Endothelial cell of umbilical vein (primary cell): ENCODE measurements around the gene NCOA6. TPM values are rescaled to one million over a fixed set of nuclear protein-coding genes. Genes with fewer than 3 reads are reported as not detected.
A peak's percentile ranks its signal among the peaks of the same experiment; 100 is the strongest.

Experiments used
- BruUV-seq: library from RNA; stranded (reverse); fragments of 400-500 nt; replicated peaks from 2 replicates; lab custom pipeline; 2021; lab: Mats Ljungman, UMichigan
- CTCF ChIA-PET: fragments of 300-600, 350-600 bp; sonication (Branson Sonifier 250); formaldehyde crosslinking; loops from one replicate; lab custom pipeline; 2021; ENCODE audit warnings: antibody characterized with exemption, inconsistent platforms; lab: Charles Lee
- POLR2A ChIA-PET: fragments of 300-600, 350-600 bp; sonication (Branson Sonifier 250); formaldehyde crosslinking; loops from one replicate; lab custom pipeline; 2021; ENCODE audit warnings: antibody characterized with exemption, inconsistent platforms; lab: Charles Lee
- DNase-seq: peaks from one replicate; pipeline ENCODE4 v3.0.0-alpha.2; 2011; ENCODE audit warnings: low read depth, low spot score
- FAIRE-seq: peaks from 2 replicates; lab custom pipeline; 2011; peaks lifted over from hg19 to GRCh38; lab: Jason Lieb, UNC
- H2AFZ ChIP-seq: 2 replicates; pipeline ENCODE4 v1.6.0; 2012; ENCODE audit warnings: low read depth, low read length, control low read depth, inconsistent platforms
- H3K27ac ChIP-seq: 2 replicates; pipeline ENCODE4 v1.5.1; 2011; ENCODE audit warnings: low read depth, mild to moderate bottlenecking, control low read depth, low read length, moderate library complexity; ENCODE audit not compliant: insufficient read depth
- H3K27me3 ChIP-seq, 2 experiments: 2 replicates each; pipeline versions ENCODE4 v1.6.0 to v1.6.1; 2011; ENCODE audit warnings: low read length in 2 of 2, mixed read lengths in 1 of 2; ENCODE audit not compliant: control insufficient read depth in 2 of 2, insufficient read depth in 2 of 2
- H3K36me3 ChIP-seq, 2 experiments: 2 replicates in 1 of 2; 3 replicates in 1 of 2; pipeline ENCODE4 v1.5.1; 2011; ENCODE audit warnings: low read length in 2 of 2, mild to moderate bottlenecking in 1 of 2, moderate library complexity in 1 of 2; ENCODE audit not compliant: control insufficient read depth in 2 of 2, insufficient read depth in 2 of 2; ENCODE audit errors: extremely low read depth in 1 of 2
- H3K4me1 ChIP-seq: 3 replicates; pipeline ENCODE4 v1.5.1; 2011; ENCODE audit warnings: mild to moderate bottlenecking, low read length; ENCODE audit not compliant: control insufficient read depth, insufficient read depth; ENCODE audit errors: extremely low read depth
- H3K4me2 ChIP-seq: 2 replicates; pipeline ENCODE4 v1.6.1; 2011; ENCODE audit warnings: low read length, control low read depth, mixed read lengths; ENCODE audit not compliant: insufficient read depth
- H3K4me3 ChIP-seq, 3 experiments: fragments of 200-600 bp in 1 of 3; sonication (generic), shearing (Covaris generic) in 1 of 3; replicated peaks in 1 of 3; 2 replicates each; pipeline ENCODE4 v1.5.1; 2011 to 2016; ENCODE audit warnings: control low read depth in 3 of 3, low read length in 3 of 3, mild to moderate bottlenecking in 2 of 3, inconsistent platforms in 1 of 3, low read depth in 1 of 3, moderate library complexity in 1 of 3; ENCODE audit not compliant: insufficient read depth in 1 of 3
- H3K79me2 ChIP-seq: 2 replicates; pipeline ENCODE4 v1.6.0; 2012; ENCODE audit warnings: low read length, inconsistent platforms; ENCODE audit not compliant: control insufficient read depth, insufficient read depth
- H3K9ac ChIP-seq: replicated peaks from 2 replicates; pipeline ENCODE3; 2011; ENCODE audit warnings: low read length, control low read depth; ENCODE audit not compliant: insufficient read depth; ENCODE audit errors: extremely low read depth
- H3K9me1 ChIP-seq: replicated peaks from 3 replicates; pipeline ENCODE4 v1.6.0; 2011; ENCODE audit warnings: mild to moderate bottlenecking, low read length; ENCODE audit not compliant: control insufficient read depth, insufficient read depth; ENCODE audit errors: extremely low read depth
- H3K9me3 ChIP-seq: replicated peaks from 2 replicates; pipeline ENCODE4 v1.5.1; 2012; ENCODE audit warnings: low read length, inconsistent platforms; ENCODE audit not compliant: control insufficient read depth, insufficient read depth
- H4K20me1 ChIP-seq: replicated peaks from 2 replicates; pipeline ENCODE3; 2011; ENCODE audit warnings: mild to moderate bottlenecking, low read length; ENCODE audit not compliant: control insufficient read depth, insufficient read depth; ENCODE audit errors: extremely low read depth
- CTCF ChIP-seq, 2 donors: IDR thresholded peaks; 1 replicate in 1 of 2; 2 replicates in 1 of 2; pipeline ENCODE4 v1.5.1; 2011; ENCODE audit warnings: low read length in 2 of 2, mild to moderate bottlenecking in 2 of 2, moderate library complexity in 2 of 2, control low read depth in 1 of 2, inconsistent platforms in 1 of 2, low read depth in 1 of 2; ENCODE audit not compliant: insufficient read depth in 1 of 2; ENCODE audit errors: extremely low read depth in 1 of 2
- EZH2 ChIP-seq: IDR thresholded peaks from 2 replicates; pipeline ENCODE4 v1.6.1; 2012; ENCODE audit warnings: borderline replicate concordance, low read depth, mild to moderate bottlenecking, moderate library complexity, low read length, inconsistent platforms; ENCODE audit not compliant: severe bottlenecking
- FOS ChIP-seq: IDR thresholded peaks from 2 replicates; pipeline ENCODE4 v1.6.1; 2011; ENCODE audit warnings: mild to moderate bottlenecking, low read length, moderate library complexity, borderline replicate concordance; ENCODE audit not compliant: insufficient read depth
- GATA2 ChIP-seq: IDR thresholded peaks from 2 replicates; pipeline ENCODE4 v1.7.0; 2011; ENCODE audit warnings: low read depth, mild to moderate bottlenecking, moderate library complexity, mixed read lengths, low read length; ENCODE audit not compliant: insufficient read length, insufficient read depth
- JUN ChIP-seq: IDR thresholded peaks from 2 replicates; pipeline ENCODE4 v1.6.1; 2011; ENCODE audit warnings: borderline replicate concordance, low read depth; ENCODE audit not compliant: insufficient read length, insufficient read depth
- MAX ChIP-seq: IDR thresholded peaks from 2 replicates; pipeline ENCODE4 v1.6.1; 2011; ENCODE audit not compliant: insufficient read depth, insufficient read length
- MYC ChIP-seq: IDR thresholded peaks from one replicate; pipeline ENCODE4 v1.6.1; 2011; ENCODE audit warnings: mild to moderate bottlenecking, low read depth, low read length
- POLR2A ChIP-seq: IDR thresholded peaks from 2 replicates; pipeline ENCODE4 v1.6.1; 2012; ENCODE audit warnings: low read depth, mild to moderate bottlenecking, control low read depth, low read length
- POLR2AphosphoS5 ChIP-seq: IDR thresholded peaks from 2 replicates; pipeline ENCODE4 v1.6.1; 2012; ENCODE audit warnings: low read depth, mild to moderate bottlenecking, control low read depth, low read length, moderate library complexity; ENCODE audit not compliant: insufficient read depth
- dilution Hi-C: fragments of 300-500 bp; cut with MboI; formaldehyde crosslinking; loops from one replicate; pipeline ENCODE4 v1.15.0; 2019; ENCODE audit warnings: low sequenced_read_pairs; ENCODE audit not compliant: extremely low pct_ligation_motif_present
- intact Hi-C: fragments of 100-400 bp; cut with micrococcal nuclease; formaldehyde crosslinking; loops from one replicate; pipeline ENCODE4 v1.10.0; 2022
- polyA plus RNA-seq, 4 experiments: library from polyadenylated mRNA; depleted of rRNA in 3 of 4; stranded (reverse) in 3 of 4; unstranded in 1 of 4; fragments of >200 nt; gene quantifications; 2 replicates each; pipeline versions ENCODE4 v1.2.1 to v1.2.3, GENCODE V29; 2011 to 2012; ENCODE audit warnings: missing spikeins in 1 of 4
- total RNA-seq: library from RNA; stranded (reverse); gene quantifications from 2 replicates; pipeline ENCODE4 v1.2.3, GENCODE V29; 2021

The NCOA6 gene
- total and polyA plus RNA-seq, 2 donors (not counting 3 experiments of a cell fraction or from before 2014, with no cell fraction given) = 16.9 to 26.7 TPM

GRCh38 chr20:34872622-34873224, 47.3 kb upstream of the NCOA6 start, which contains the start of gene GGT7:
TSS of gene GGT7 (minus strand) at chr20:34872856. CDS start at chr20:34872815, 41 bp downstream.
- Histone ChIP-seq H3K27ac (no peak within 1 kb of the TSS), H2AFZ (peak within 1 kb of the TSS; percentile 89), H3K4me3 (peak within 1 kb of the TSS in 2 of 3 experiments; percentile 6 to 17), H3K9me3 (no peaks in the 10 kb centered on the region), H3K4me1 (peaks cover 12% of the 10 kb centered on the region), H3K27me3 (no peaks in the 10 kb centered on the region), H3K36me3 (no peaks in the 10 kb centered on the region), H3K79me2 (peaks cover 3% of the 10 kb centered on the region), H3K4me2 (peak within 1 kb of the TSS; percentile 78), H4K20me1 (no peaks in the 10 kb centered on the region), H3K9ac (no peak within 1 kb of the TSS), H3K9me1 (no peaks in the 10 kb centered on the region)
- TF ChIP-seq MYC (no peak), MAX (no peak), FOS (no peak), JUN (no peak), POLR2AphosphoS5 (no peak), EZH2 (peak; percentile 22), CTCF (IDR thresholded peaks at IDR 0.05; ENCODE audit: extremely low read depth in 1 of 2, insufficient read depth in 1 of 2, low read depth in 1 of 2, low read length in 2 of 2) (peak; percentile 53 to 79), GATA2 (no peak), POLR2A (no peak)
- DNase-seq (peak; percentile 60), FAIRE-seq (peak; percentile 81)
- ChIA-PET CTCF (interaction anchor here (0.6 to 6.0 kb wide), 15 partner anchors 9 to 391 kb away, joined by 3 to 182 read pairs (median 8); partner anchors contain the start of genes GSS and MYH7B), POLR2A (no interaction called here)
- no TSS peak for BruUV-seq
- dilution Hi-C loops = no loop called here
- intact Hi-C loops = loop anchor here (1.0 kb wide), 1 partner anchor 263 kb away; no protein-coding TSS in a partner anchor
